HepG2 (cell line): ENCODE results near the gene ACO1. TPM values are rescaled to one million over a fixed set of nuclear protein-coding genes. Genes with fewer than 3 reads are reported as not detected.

Source experiments
- ATAC-seq: fragments of 200-7000 bp; cut with Tn5 transposase; 3 replicates; pipeline ENCODE4 v1.9.1; 2020; ENCODE audit warnings: mild to moderate bottlenecking, moderate library complexity
- BruUV-seq: library from RNA; stranded (reverse); fragments of 400-500 nt; replicated peaks from 2 replicates; lab custom pipeline; 2021; lab: Mats Ljungman, UMichigan
- CTCF ChIA-PET: fragments of 300-600 bp; formaldehyde crosslinking; extraction: SDS; loops from one replicate; lab custom pipeline; 2021; ENCODE audit warnings: low total read pairs, inconsistent platforms, low intra/inter-chr PET ratio; lab: Yijun Ruan, JAX
- POLR2A ChIA-PET: fragments of 350-600 bp; sonication (Branson Sonifier 250); formaldehyde crosslinking; loops from one replicate; lab custom pipeline; 2020; ENCODE audit warnings: antibody characterized with exemption, inconsistent platforms; lab: Yijun Ruan, JAX
- DNase-seq: peaks from one replicate; pipeline ENCODE4 v3.0.0-alpha.2; 2015; ENCODE audit warnings: low spot score
- FAIRE-seq: peaks from 3 replicates; lab custom pipeline; 2011; peaks lifted over from hg19 to GRCh38; lab: Jason Lieb, UNC
- H2AFZ ChIP-seq: one replicate; pipeline ENCODE4 v1.6.1; 2011; ENCODE audit warnings: low read length, inconsistent platforms
- H3K27ac ChIP-seq: fragments of 300-600 bp; 3 replicates; pipeline ENCODE4 v1.8.0; 2011; ENCODE audit warnings: mixed run types, mild to moderate bottlenecking, mixed read lengths, low read length, inconsistent platforms; ENCODE audit not compliant: insufficient read depth; ENCODE audit errors: extremely low read length
- H3K27me3 ChIP-seq, 2 experiments: fragments of 200-600 bp in 1 of 2; 2 replicates in 1 of 2; 3 replicates in 1 of 2; pipeline versions ENCODE4 v1.6.0 to v1.8.0; 2011; ENCODE audit warnings: low read length in 2 of 2, mild to moderate bottlenecking in 2 of 2, moderate library complexity in 2 of 2, inconsistent platforms in 1 of 2; ENCODE audit not compliant: insufficient read depth in 2 of 2, control insufficient read depth in 1 of 2
- H3K36me3 ChIP-seq, 2 experiments: fragments of 200-600 bp in 1 of 2; replicated peaks in 1 of 2; 2 replicates in 1 of 2; 3 replicates in 1 of 2; pipeline versions ENCODE4 v1.5.1 to v1.8.0; 2011; ENCODE audit warnings: low read length in 2 of 2, inconsistent platforms in 1 of 2; ENCODE audit not compliant: insufficient read depth in 2 of 2, control insufficient read depth in 1 of 2
- H3K4me1 ChIP-seq: 2 replicates; pipeline ENCODE4 v1.5.1; 2012; ENCODE audit warnings: low read length, inconsistent platforms; ENCODE audit not compliant: insufficient read depth
- H3K4me2 ChIP-seq: 2 replicates; pipeline ENCODE4 v1.6.0; 2011; ENCODE audit warnings: low read depth, low read length, inconsistent platforms
- H3K4me3 ChIP-seq, 3 experiments: fragments of 200-600 bp in 1 of 3; sonication (generic), shearing (Covaris generic) in 1 of 3; replicated peaks in 1 of 3; 2 replicates each; pipeline ENCODE4 v1.5.1; 2011 to 2016; ENCODE audit warnings: low read length in 3 of 3, inconsistent platforms in 2 of 3, low read depth in 2 of 3, mild to moderate bottlenecking in 2 of 3, control low read depth in 1 of 3, mixed read lengths in 1 of 3; ENCODE audit not compliant: insufficient read depth in 1 of 3
- H3K79me2 ChIP-seq: one replicate; pipeline ENCODE4 v1.6.1; 2011; ENCODE audit warnings: low read length, inconsistent platforms; ENCODE audit not compliant: insufficient read depth
- H3K9ac ChIP-seq: 2 replicates; pipeline ENCODE4 v1.6.0; 2011; ENCODE audit warnings: mild to moderate bottlenecking, low read depth, low read length, inconsistent platforms; ENCODE audit not compliant: insufficient read depth
- H3K9me3 ChIP-seq: 2 replicates; pipeline ENCODE4 v1.5.1; 2012; ENCODE audit warnings: mild to moderate bottlenecking, low read length
- H4K20me1 ChIP-seq: 2 replicates; pipeline ENCODE4 v1.6.0; 2011; ENCODE audit warnings: inconsistent platforms, mild to moderate bottlenecking, low read length, moderate library complexity; ENCODE audit not compliant: insufficient read depth
- FOSL2 ChIP-seq: sonication (generic); formaldehyde crosslinking; IDR thresholded peaks from 2 replicates; pipeline ENCODE4 v1.4.0; 2020; ENCODE audit warnings: missing genetic modification reagents
- GMEB2 ChIP-seq: IDR thresholded peaks from 2 replicates; pipeline ENCODE4 v1.6.1; 2016; ENCODE audit warnings: missing biosample characterization, missing genetic modification reagents, low read depth
- IKZF5 ChIP-seq: IDR thresholded peaks from 2 replicates; pipeline ENCODE4 v1.6.1; 2018; ENCODE audit warnings: missing genetic modification reagents, mild to moderate bottlenecking, missing compliant biosample characterization
- KDM4B ChIP-seq: sonication (generic); formaldehyde crosslinking; IDR thresholded peaks from 2 replicates; pipeline ENCODE4 v1.4.0; 2020; ENCODE audit warnings: missing genetic modification reagents
- ZNF883 ChIP-seq: sonication (generic); formaldehyde crosslinking; IDR thresholded peaks from 2 replicates; pipeline ENCODE4 v1.5.1; 2020; ENCODE audit warnings: mild to moderate bottlenecking, missing genetic modification reagents; ENCODE audit errors: not compliant biosample characterization
- WGBS: methylation state at CpG from one replicate; pipeline ENCODE4 v1.1.6; 2017; ENCODE audit warnings: low lambda C conversion rate; 5-methylcytosine and 5-hydroxymethylcytosine counted together
- in situ Hi-C: cut with HindIII; loops from 2 replicates; pipeline ENCODE4 v1.10.0; 2017; ENCODE audit warnings: low pct_unique_long_range_greater_than_20kb; ENCODE audit not compliant: extremely low pct_ligation_motif_present
- intact Hi-C: fragments of 100-400 bp; cut with micrococcal nuclease; formaldehyde crosslinking; loops from one replicate; pipeline ENCODE4 v1.10.0; 2022; ENCODE audit not compliant: unreplicated experiment
- polyA plus RNA-seq, 8 experiments: library from polyadenylated mRNA; depleted of rRNA in 3 of 8; stranded (reverse) in 7 of 8; unstranded in 1 of 8; fragments of >200 nt; fragmentation: Illumina TruSeq in 4 of 8; extraction: Trizol in 4 of 8; gene quantifications; 2 replicates each; pipeline versions ENCODE4 v1.2.1 to v1.2.3, GENCODE V29; 2011 to 2016; ENCODE audit warnings: low read depth in 4 of 8, missing spikeins in 1 of 8, mixed read lengths in 1 of 8; ENCODE audit not compliant: insufficient read depth in 1 of 8
- total RNA-seq, 5 experiments: library from RNA; depleted of rRNA; stranded (reverse); fragments of >200 nt; fragmentation: Illumina TruSeq; extraction: Trizol; gene quantifications; 2 replicates each; pipeline ENCODE4 v1.2.3, GENCODE V29; 2016; ENCODE audit warnings: low read depth in 1 of 5

The ACO1 gene
- total and polyA plus RNA-seq, 2 of the 13 experiments (the other 11 are each of a cell fraction or from before 2014, with no cell fraction given): 20.1 to 48.2 TPM

GRCh38 chr9:32394381-32395049 is 10.1 kb downstream of the ACO1 start:
- Histone ChIP-seq H3K4me3 (no peak overlapping the region), H3K9me3 (no peaks in the 10 kb centered on the region), H3K27ac (no peak overlapping the region), H3K4me2 (no peak overlapping the region), H4K20me1 (no peaks in the 10 kb centered on the region), H2AFZ (no peak overlapping the region), H3K9ac (no peak overlapping the region), H3K79me2 (peaks cover 47% of the 10 kb centered on the region), H3K36me3 (no peaks in the 10 kb centered on the region; a peak in 1 of 5 replicates), H3K27me3 (no peaks in the 10 kb centered on the region), H3K4me1 (peaks cover 25% of the 10 kb centered on the region)
- CTCF ChIA-PET: interaction anchor here (2.0 kb wide), 1 partner anchor 15 kb away, joined by 7 read pairs; no protein-coding TSS in a partner anchor
- TF ChIP-seq FOSL2 (CRISPR knock-in tag) (0 out of 2 replicates have a peak, but pooled peaks have one; percentile 26), ZNF883 (CRISPR knock-in tag) (no peak), KDM4B (no peak), GMEB2 (no peak), IKZF5 (no peak)
- POLR2A ChIA-PET: interaction anchor here (1.0 kb wide), 1 partner anchor 10 kb away, joined by 5 read pairs; the partner anchor contains the start of gene ACO1
- no peak for DNase-seq
- ATAC-seq: no peak
- FAIRE-seq: no peak
- 89% methylated on average over 3 of the region's 6 CpGs for WGBS
- in situ Hi-C loops: no loop called here
- no TSS peak for BruUV-seq
- intact Hi-C loops: no loop called here
